ENCODE results near the gene THAP4. TPM values are rescaled to one million over a fixed set of nuclear protein-coding genes. Genes with fewer than 3 reads are reported as not detected.

Gene THAP4
- total RNA-seq, 1 donor from 2014 or later = 68.8 TPM

- DNase-seq = no peak
- no peak overlapping the region for H3K27ac ChIP-seq (replicated peaks)
- peaks cover 28% of the 10 kb centered on the region for H3K4me1 ChIP-seq
- intact Hi-C loops (cut with micrococcal nuclease) = no loop called here
- H3K4me3 ChIP-seq = no peak overlapping the region
- H3K36me3 ChIP-seq = no peaks in the 10 kb centered on the region
- peaks cover 49% of the 10 kb centered on the region for H3K27me3 ChIP-seq (ENCODE audit: low read depth)
- TF ChIP-seq CTCF (IDR thresholded peaks at IDR 0.05; ENCODE audit: borderline replicate concordance) = no peak
- peaks cover 21% of the 10 kb centered on the region for H3K9me3 ChIP-seq (replicated peaks)
These were observed 82.2 kb downstream of the THAP4 start for GRCh38 chr2:241554610-241555322.

GRCh38 chr2:241553981-241554380, 83.0 kb downstream of the THAP4 start:
- no peak for DNase-seq
- peaks cover 41% of the 10 kb centered on the region for H3K27me3 ChIP-seq (ENCODE audit: low read depth)
- no peak overlapping the region for H3K4me3 ChIP-seq
- H3K27ac ChIP-seq (replicated peaks) = no peak overlapping the region
- H3K4me1 ChIP-seq = peaks cover 20% of the 10 kb centered on the region
- TF ChIP-seq CTCF (IDR thresholded peaks at IDR 0.05; ENCODE audit: borderline replicate concordance) = no peak
- peaks cover 21% of the 10 kb centered on the region for H3K9me3 ChIP-seq (replicated peaks)
- intact Hi-C loops (cut with micrococcal nuclease) = no loop called here
- no peaks in the 10 kb centered on the region for H3K36me3 ChIP-seq

GRCh38 chr2:241553512-241553830, 83.5 kb downstream of the THAP4 start:
- TF ChIP-seq CTCF (IDR thresholded peaks at IDR 0.05; ENCODE audit: borderline replicate concordance) = no peak
- Histone ChIP-seq H3K27me3 (ENCODE audit: low read depth) (peaks cover 36% of the 10 kb centered on the region), H3K4me3 (no peak overlapping the region), H3K9me3 (replicated peaks) (peaks cover 21% of the 10 kb centered on the region), H3K36me3 (no peaks in the 10 kb centered on the region), H3K27ac (replicated peaks) (no peak overlapping the region), H3K4me1 (peaks cover 15% of the 10 kb centered on the region)
- DNase-seq = no peak
- intact Hi-C loops (cut with micrococcal nuclease) = no loop called here

- peak overlapping the region; percentile 43 for H3K4me3 ChIP-seq
- peak overlapping the region; percentile 71 for H3K27ac ChIP-seq (replicated peaks)
- DNase-seq = no peak
- H3K9me3 ChIP-seq (replicated peaks) = peaks cover 17% of the 10 kb centered on the region
- H3K27me3 ChIP-seq (ENCODE audit: low read depth) = peaks cover 33% of the 10 kb centered on the region
- H3K4me1 ChIP-seq = peaks cover 13% of the 10 kb centered on the region
- no peaks in the 10 kb centered on the region for H3K36me3 ChIP-seq
- TF ChIP-seq CTCF (IDR thresholded peaks at IDR 0.05; ENCODE audit: borderline replicate concordance) = no peak
- intact Hi-C loops (cut with micrococcal nuclease) = no loop called here
These were observed 84.8 kb downstream of the THAP4 start for GRCh38 chr2:241551998-241552737.

- no peak for TF ChIP-seq CTCF (IDR thresholded peaks at IDR 0.05; ENCODE audit: borderline replicate concordance)
- Histone ChIP-seq H3K27ac (replicated peaks) (peak overlapping the region; percentile 71), H3K4me3 (peak overlapping the region; percentile 43), H3K27me3 (ENCODE audit: low read depth) (peaks cover 36% of the 10 kb centered on the region), H3K9me3 (replicated peaks) (peaks cover 11% of the 10 kb centered on the region), H3K4me1 (peaks cover 18% of the 10 kb centered on the region), H3K36me3 (no peaks in the 10 kb centered on the region)
- DNase-seq = no peak
- intact Hi-C loops (cut with micrococcal nuclease) = no loop called here
These were observed 85.4 kb downstream of the THAP4 start for GRCh38 chr2:241551599-241551997.

Data from left ventricle myocardium inferior (tissue), 1 donor.